ACHN (cell line): Measurements from ENCODE around the gene TGFBI.

Experiments
- DNase-seq: peaks from one replicate; pipeline ENCODE4 v3.0.0-alpha.2; 2015
- in situ Hi-C: cut with HindIII; loops from 2 replicates; pipeline ENCODE4 v1.10.0; 2017; ENCODE audit warnings: low sequenced_read_pairs, low pct_ligation_motif_present, low pct_unique_long_range_greater_than_20kb

TGFBI gene

DNA sequence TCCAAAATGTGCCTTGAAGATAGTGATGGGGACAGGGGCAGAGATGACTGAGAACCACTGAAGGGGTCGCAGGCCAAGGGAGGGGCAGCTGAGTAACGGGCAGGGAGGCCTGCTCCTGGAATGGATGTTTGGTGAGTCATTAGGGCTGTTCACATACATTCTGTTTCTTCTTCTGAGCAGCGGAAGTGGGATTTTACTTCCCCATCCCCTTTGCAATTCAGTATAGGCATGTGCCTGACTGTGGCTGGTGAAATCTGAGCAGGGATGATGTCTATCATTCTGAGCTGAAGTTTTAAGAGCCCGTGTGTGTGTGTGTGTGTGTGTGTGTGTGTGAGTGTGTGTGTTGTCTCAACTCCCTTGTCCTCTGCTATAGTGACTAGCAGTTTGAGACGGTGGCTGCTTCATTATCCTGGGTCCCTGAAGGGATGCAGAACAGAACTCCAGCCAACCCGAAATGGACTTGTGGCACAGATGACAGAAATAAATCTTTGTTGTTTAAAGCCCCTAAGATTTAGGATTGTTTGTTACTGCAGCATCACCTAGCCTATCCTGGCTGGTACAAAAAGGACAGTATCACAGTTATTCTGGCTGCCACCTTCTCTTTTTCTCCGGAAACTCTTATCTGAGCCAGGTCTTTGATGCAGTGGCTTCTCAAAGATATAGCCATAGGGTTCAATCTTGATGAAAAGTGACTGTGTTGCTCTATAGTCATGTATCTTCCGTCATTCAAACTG lies 29.2 kb upstream of the TGFBI start:
- in situ Hi-C loops = no loop called here

DNA sequence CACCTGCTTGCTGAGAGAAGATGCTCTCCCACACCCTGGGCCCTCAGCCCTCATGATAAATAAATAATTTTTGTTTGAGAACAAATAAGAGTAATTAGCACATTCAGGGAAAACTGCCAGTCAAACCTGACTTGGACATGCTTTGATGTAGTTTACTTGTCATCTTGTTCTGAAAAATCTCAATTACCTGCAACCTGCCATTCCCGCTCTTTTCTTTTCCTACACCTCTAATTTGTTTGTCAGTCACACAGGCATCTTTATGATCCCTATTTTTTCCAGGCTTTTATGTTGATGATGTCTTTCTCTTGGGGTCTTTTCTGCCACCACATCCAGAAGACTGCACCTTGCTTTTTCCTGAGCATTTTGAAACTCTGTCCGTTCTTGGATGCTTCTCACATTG lies 28.6 kb upstream of the TGFBI start:
- no peak for DNase-seq
- in situ Hi-C loops = no loop called here

More for the DNA sequence above, 29.2 kb upstream of the TGFBI start:
- no peak for DNase-seq

GRCh38 chr5:136000932-136001331 lies 27.9 kb upstream of the TGFBI start:
- in situ Hi-C loops = no loop called here
- DNase-seq = no peak

- no peak for DNase-seq
Observed at GRCh38 chr5:136001466-136001981, 27.3 kb upstream of the TGFBI start.

DNA sequence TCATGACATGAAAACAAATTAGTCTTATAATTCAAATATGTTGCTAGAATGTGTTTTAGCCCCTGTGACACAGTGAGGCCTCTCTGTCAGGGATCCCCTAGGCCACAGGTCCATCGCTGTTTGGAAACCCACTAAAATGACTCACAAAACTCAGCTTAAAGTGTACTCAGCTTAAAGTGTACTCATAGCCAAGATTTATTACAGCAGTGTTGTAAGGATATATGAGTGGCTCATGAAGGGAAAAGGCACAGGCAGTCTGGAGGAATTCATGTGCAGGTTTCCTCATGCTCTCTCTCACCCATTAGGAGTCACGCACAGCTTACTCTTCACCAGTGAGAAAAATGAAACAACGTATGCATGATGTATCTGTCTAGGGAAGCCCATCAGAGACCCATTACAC lies 24.4 kb upstream of the TGFBI start:
- in situ Hi-C loops = no loop called here
- no peak for DNase-seq

More at GRCh38 chr5:136001466-136001981, 27.3 kb upstream of the TGFBI start:
- in situ Hi-C loops = no loop called here

DNA sequence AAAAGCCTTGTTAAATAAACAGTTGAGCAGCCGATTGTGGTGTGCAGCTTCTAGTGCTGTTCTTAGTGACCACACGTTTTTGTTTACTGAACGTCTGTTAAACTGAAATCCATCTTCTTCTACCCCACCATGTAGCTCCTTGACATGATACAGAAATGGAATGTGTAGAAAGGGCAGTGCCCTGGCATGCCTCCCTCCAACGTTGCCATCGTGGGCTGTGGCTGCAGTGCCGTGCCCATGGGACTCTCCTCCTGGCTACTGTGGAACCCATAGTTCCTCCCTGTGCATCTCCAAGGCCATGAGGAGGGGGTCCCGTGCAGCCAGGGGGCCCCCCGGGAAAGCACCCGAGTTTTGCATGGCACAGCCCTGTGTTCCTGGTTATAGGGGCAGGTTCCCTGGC lies 23.3 kb upstream of the TGFBI start:
- DNase-seq = no peak
- in situ Hi-C loops = no loop called here

DNA sequence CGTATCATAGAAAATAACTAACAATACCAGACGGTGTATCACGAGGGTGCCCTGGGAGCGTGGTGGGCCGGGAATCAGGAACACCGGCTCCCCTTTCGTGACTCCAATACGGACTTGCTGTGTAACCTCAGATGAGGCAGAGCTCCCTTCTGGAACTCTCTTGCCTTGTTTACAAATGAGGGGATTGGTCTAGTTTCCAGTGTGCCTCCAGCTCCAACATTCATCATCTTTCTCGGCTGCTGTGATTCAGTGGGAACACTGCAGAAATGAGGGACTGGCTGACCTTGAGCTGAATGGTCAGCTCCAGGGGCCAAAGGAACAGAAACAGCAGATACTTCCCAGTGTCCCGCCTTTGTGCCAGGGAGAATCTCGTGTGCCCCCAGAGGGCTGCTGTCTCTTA lies 22.6 kb upstream of the TGFBI start:
- in situ Hi-C loops = no loop called here
- DNase-seq = no peak

DNA sequence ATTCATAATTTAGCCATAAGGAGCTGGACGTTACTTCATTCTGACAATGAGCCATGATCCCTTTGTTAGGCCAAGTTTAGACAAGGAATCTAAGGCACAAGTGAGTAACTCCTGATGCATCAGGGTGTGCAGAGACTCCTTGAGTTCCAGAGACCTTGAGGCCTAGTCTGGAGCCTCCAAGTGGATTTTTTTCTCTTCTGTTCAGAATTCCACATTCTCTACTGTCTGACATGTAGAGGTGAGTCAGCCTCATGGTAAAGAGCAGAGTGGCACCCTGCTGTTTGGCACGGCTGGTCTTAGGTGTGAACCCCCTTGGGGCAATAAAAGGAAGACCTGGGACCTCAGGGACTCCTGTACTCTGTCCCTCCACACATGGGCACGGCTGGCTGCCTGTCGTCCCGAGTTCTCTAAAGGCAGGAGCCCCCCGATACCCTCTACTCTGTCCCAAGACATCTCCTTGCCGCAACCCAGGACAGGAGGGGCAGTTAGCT lies 22.0 kb upstream of the TGFBI start:
- peak; percentile 64 for DNase-seq
- in situ Hi-C loops = no loop called here

- DNase-seq = no peak
- in situ Hi-C loops = no loop called here
Observed at GRCh38 chr5:136007271-136007670, 21.5 kb upstream of the TGFBI start.

DNA sequence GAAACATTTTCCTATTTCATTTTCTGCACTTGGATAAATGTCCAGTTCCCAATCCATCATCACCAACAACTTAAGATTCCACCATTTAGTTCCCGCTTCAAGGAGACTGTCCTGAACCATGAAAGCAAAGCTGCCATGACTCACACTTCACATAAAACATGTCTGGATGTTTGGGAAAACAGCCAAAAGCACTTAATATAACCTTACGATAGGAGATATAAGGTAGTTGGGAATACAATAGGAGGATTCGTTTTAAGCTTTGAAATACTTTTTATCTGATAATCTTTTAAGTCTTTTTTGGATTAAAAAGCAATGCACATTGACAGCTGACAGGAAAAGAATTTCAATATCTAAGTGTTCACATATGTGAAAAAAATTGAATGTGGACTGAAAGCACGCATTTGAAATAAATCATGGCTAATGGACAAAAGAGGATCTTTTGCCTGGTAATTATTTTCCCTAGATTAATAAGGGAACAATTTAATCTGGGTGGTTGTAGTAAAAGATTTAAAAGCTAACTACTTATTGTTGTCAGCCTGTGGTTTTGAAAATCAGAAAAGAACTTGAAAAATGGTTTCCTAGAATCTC lies 17.3 kb upstream of the TGFBI start:
- DNase-seq = peak; percentile 68
- in situ Hi-C loops = no loop called here

- DNase-seq = peak; percentile 42
- in situ Hi-C loops = no loop called here
Observed at GRCh38 chr5:136012041-136012804, 16.6 kb upstream of the TGFBI start.

DNA sequence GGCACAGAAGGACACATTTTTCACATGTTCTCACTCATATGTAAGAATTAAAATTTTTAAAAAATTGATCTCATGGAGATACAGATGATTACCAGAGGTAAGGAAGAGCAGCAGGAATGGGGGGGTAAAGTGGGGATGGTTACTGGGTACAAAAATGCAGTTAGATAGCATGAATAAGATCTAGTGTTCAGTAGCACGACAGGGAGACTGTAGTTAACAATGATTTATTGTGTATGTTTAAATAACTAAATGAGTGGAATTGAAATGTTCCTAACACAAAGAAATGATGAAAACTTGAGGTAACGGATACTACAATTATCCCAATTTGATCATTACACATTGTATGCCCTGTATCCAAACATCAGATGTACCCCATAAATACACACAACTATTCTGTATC lies 15.2 kb upstream of the TGFBI start:
- in situ Hi-C loops = no loop called here
- DNase-seq = no peak

DNA sequence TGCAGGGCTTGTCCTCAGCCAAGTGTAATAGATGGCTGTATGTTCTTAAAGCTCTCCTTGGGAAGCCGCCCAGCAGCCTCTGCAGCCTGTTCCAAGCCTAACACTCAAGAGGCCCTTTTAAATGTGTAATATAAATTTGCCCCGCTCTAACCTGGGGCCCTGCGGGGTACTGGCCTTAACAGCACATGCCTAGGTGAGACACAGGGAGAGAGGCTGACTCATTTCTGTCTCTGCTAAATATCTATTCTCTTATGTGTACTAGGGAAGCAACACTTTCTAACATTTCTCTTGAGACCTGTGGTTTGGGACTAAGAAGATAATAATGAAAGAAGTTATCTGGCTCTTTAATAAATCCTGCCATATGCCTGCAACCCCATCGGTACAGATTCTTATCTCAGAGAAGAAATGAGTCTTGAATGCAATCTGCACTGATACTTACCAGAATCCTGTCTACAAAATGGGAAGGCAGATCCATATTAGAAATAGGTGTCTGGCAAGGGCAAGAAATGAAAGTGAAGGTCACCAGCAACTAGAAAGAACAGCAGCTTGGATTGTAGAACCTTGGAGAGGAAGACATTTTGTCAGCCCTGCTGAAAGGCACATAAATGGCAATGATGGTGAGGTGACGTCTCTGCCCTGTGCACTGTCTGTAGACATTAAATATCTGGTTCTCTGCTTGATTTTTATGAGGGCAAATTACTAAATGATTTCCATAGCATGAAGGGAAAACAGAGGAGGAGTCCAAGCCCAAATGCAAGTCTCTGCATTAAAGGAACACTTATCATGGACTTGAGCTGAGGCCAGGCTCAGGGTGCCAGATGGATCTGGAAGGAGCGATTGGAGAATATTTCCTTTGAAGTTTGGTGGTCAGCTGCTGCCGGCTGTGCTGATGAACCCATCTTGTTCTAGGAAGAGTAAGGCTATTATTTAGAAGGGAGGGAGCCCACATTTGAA lies 14.5 kb upstream of the TGFBI start:
- no peak for DNase-seq
- in situ Hi-C loops = no loop called here

DNA sequence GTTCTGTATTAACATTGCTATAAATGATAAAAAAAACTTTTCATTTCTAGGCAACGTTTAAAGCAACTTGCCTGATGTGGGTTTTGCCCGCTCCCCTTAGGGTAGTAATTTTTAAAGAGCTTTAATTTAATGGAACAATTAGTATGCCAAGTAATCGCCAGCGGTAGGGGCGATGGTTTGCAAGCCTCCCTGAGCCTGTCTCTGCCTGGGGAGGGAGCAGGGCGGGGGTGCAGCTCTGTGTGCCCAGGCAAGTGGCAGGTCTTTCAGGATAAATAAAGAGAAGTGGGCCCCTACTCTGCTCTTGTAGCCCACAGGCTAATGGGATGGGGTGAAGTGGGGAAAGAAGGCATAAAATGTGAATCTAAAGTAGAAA lies 13.8 kb upstream of the TGFBI start:
- DNase-seq = no peak
- in situ Hi-C loops = no loop called here

DNA sequence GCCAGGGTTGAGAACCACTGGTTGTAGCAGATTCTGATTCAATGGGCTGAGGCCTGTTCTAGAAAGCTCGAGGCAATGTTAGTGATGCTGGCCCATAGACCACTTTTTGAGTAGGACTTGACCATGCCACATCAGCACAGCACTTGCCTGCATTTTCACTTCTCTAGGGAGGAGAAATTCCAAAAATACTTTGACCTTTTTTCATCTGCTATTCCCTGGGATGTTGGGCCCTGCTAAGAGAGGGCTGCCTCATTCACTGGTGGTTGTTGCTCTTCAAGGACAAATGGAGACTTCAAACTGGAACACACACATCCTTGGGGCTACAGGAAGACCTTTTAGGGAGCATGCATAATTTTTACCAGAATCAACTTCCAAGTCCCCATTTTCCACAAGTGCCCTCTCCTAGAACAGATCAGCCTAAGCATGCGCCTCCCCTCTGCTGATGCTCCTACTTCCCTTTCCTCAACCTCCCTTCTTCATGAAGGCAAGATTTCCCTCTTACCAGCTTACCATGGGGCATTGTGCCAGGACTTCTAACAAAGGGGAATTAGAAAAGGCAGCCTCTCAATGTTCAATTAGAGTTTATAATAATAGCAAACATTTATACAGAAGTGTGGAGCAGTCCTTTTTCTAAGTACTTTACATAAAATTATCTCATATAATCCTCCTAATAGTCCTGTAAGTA lies 12.7 kb upstream of the TGFBI start:
- in situ Hi-C loops = no loop called here
- no peak for DNase-seq

DNA sequence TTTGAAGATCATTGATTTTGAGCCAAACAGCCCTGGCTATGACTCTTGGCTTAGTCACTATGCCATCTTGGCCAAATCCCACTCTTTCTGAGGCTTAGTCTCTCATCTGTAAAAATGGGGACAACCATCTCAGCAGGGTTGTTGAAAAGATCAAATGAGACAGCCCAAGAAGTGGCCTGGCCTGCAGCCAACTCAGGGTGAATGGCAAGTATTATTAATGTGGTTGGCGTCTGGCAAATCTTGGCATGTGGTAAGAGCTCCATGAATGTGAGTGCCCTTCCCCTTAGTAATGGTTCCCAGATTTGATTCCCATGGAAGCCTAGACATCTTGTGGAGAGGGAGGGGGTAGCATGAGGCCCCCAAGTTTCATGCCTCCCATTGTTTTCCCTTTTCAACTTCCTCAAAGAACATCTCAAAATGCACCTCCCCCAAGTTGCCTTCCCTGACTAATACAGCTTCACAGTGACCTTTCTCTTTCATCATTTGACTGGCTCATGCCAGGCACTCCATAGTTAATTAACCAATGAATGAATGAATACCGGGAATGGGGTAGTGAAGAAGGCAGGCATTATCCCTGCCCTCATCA lies 11.8 kb upstream of the TGFBI start:
- DNase-seq = peak; percentile 97
- in situ Hi-C loops = no loop called here
